Measurements from ENCODE around the gene SLC16A7.

DNA sequence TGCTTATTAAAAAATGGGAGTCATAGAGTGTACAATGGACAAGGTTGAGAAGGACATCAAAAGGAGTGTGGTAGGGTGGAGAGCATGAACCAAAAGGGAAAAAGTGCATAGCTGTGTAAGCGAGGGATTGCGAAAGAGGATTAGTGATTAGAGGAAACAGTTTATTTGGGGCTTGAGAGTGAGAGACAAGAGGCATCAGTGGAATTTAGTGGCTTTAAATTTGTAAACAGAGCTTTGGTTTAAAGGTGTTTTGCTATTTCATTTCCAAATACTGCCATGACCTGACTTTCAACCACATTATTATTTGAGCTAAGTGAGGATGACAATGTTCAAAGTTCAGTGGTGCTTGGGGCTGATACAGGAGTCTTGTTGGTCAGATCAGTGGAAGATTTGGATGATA, 53.4 kb downstream of the SLC16A7 start:
- TF ChIP-seq, protein P1, sequence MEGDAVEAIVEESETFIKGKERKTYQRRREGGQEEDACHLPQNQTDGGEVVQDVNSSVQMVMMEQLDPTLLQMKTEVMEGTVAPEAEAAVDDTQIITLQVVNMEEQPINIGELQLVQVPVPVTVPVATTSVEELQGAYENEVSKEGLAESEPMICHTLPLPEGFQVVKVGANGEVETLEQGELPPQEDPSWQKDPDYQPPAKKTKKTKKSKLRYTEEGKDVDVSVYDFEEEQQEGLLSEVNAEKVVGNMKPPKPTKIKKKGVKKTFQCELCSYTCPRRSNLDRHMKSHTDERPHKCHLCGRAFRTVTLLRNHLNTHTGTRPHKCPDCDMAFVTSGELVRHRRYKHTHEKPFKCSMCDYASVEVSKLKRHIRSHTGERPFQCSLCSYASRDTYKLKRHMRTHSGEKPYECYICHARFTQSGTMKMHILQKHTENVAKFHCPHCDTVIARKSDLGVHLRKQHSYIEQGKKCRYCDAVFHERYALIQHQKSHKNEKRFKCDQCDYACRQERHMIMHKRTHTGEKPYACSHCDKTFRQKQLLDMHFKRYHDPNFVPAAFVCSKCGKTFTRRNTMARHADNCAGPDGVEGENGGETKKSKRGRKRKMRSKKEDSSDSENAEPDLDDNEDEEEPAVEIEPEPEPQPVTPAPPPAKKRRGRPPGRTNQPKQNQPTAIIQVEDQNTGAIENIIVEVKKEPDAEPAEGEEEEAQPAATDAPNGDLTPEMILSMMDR (IDR thresholded peaks at IDR 0.05; ENCODE audit: control extremely low read depth in 1 of 3, insufficient read depth in 1 of 3, low read depth in 1 of 3, low read length in 3 of 3): no peak
- no peak for TF ChIP-seq CBX5 (IDR thresholded peaks at IDR 0.05; ENCODE audit: low read depth, low read length)

Data from H1 (cell line).